K562 (cell line): Measurements from ENCODE around the gene BRME1. TPM values are rescaled to one million over a fixed set of nuclear protein-coding genes. Genes with fewer than 3 reads are reported as not detected.
A peak's percentile ranks its signal among the peaks of the same experiment; 100 is the strongest.

ENCODE experiments used
- ATAC-seq: fragments of 200-7000 bp; cut with Tn5 transposase; 3 replicates; pipeline ENCODE4 v1.9.1; 2020; ENCODE audit warnings: moderate library complexity
- BruUV-seq: library from RNA; stranded (reverse); fragments of 400-500 nt; replicated peaks from 2 replicates; lab custom pipeline; 2021; lab: Mats Ljungman, UMichigan
- CTCF ChIA-PET: fragments of 300-600 bp; formaldehyde crosslinking; extraction: SDS; loops from one replicate; lab custom pipeline; 2021; ENCODE audit warnings: low intra/inter-chr PET ratio; lab: Yijun Ruan, JAX
- POLR2A ChIA-PET: fragments of 300-600, 350-650 bp; sonication (Branson Sonifier 250); formaldehyde crosslinking; extraction: SDS; loops from one replicate; lab custom pipeline; 2021; ENCODE audit warnings: antibody characterized with exemption, inconsistent platforms; lab: Yijun Ruan, JAX
- DNase-seq, 4 experiments: peaks; one replicate each; pipeline versions ENCODE4 v3.0.0 to v3.0.0-alpha.2; 2011 to 2018; ENCODE audit warnings: low spot score in 3 of 4, mixed read lengths in 3 of 4; ENCODE audit errors: extremely low read depth in 1 of 4
- FAIRE-seq: peaks from 2 replicates; lab custom pipeline; 2011; peaks lifted over from hg19 to GRCh38; lab: Jason Lieb, UNC
- H2AFZ ChIP-seq: 2 replicates; pipeline ENCODE4 v1.6.0; 2011; ENCODE audit warnings: low read depth, low read length, control low read depth, inconsistent platforms
- H3K27ac ChIP-seq: fragments of 200-600 bp; 3 replicates; pipeline ENCODE4 v1.8.0; 2011; ENCODE audit warnings: low read depth, mild to moderate bottlenecking, control low read depth, inconsistent platforms, low read length, moderate library complexity, mixed read lengths; ENCODE audit errors: extremely low read depth
- H3K27me3 ChIP-seq, 2 experiments: fragments of 300-600 bp in 1 of 2; 2 replicates in 1 of 2; 3 replicates in 1 of 2; pipeline versions ENCODE4 v1.6.0 to v1.8.0; 2011; ENCODE audit warnings: inconsistent platforms in 2 of 2, low read length in 2 of 2, mild to moderate bottlenecking in 1 of 2, mixed read lengths in 1 of 2, moderate library complexity in 1 of 2; ENCODE audit not compliant: control insufficient read depth in 2 of 2, insufficient read depth in 2 of 2
- H3K36me3 ChIP-seq: fragments of 300-600 bp; 3 replicates; pipeline ENCODE4 v1.8.0; 2011; ENCODE audit warnings: mild to moderate bottlenecking, low read length, inconsistent platforms; ENCODE audit not compliant: control insufficient read depth, insufficient read depth
- H3K4me1 ChIP-seq, 2 experiments: fragments of 200-600 bp in 1 of 2; replicated peaks in 1 of 2; 2 replicates in 1 of 2; 3 replicates in 1 of 2; pipeline versions ENCODE4 v1.5.1 to v1.8.0; 2011; ENCODE audit warnings: inconsistent platforms in 2 of 2, low read length in 2 of 2, mild to moderate bottlenecking in 1 of 2, mixed read lengths in 1 of 2, moderate library complexity in 1 of 2; ENCODE audit not compliant: control insufficient read depth in 2 of 2, insufficient read depth in 2 of 2
- H3K4me2 ChIP-seq: 2 replicates; pipeline ENCODE4 v1.6.1; 2011; ENCODE audit warnings: low read length, control low read depth, inconsistent platforms, mixed read lengths; ENCODE audit not compliant: insufficient read depth
- H3K4me3 ChIP-seq: fragments of 200-600 bp; sonication (generic), shearing (Covaris generic); 2 replicates; pipeline ENCODE4 v1.5.1; 2016; ENCODE audit warnings: control low read depth, inconsistent platforms
- H3K79me2 ChIP-seq: fragments of 200-600 bp; 3 replicates; pipeline ENCODE4 v1.8.0; 2011; ENCODE audit warnings: low read length, inconsistent platforms; ENCODE audit not compliant: control insufficient read depth, insufficient read depth
- H3K9ac ChIP-seq, 2 experiments: 2 replicates each; pipeline versions ENCODE4 v1.6.0 to v1.6.1; 2011; ENCODE audit warnings: low read depth in 2 of 2, low read length in 2 of 2, control low read depth in 1 of 2, inconsistent platforms in 1 of 2, mild to moderate bottlenecking in 1 of 2, mixed read lengths in 1 of 2; ENCODE audit not compliant: insufficient read depth in 1 of 2
- H3K9me1 ChIP-seq: one replicate; pipeline ENCODE4 v1.6.0; 2011; ENCODE audit warnings: inconsistent platforms, mild to moderate bottlenecking, low read length, moderate library complexity; ENCODE audit not compliant: control insufficient read depth, insufficient read depth
- H3K9me3 ChIP-seq: replicated peaks from 2 replicates; pipeline ENCODE4 v1.5.1; 2011; ENCODE audit warnings: low read depth, low read length, inconsistent platforms; ENCODE audit not compliant: control insufficient read depth, insufficient read depth
- H4K20me1 ChIP-seq: replicated peaks from 2 replicates; pipeline ENCODE4 v1.6.1; 2011; ENCODE audit warnings: low read length, inconsistent platforms, mixed read lengths; ENCODE audit not compliant: control insufficient read depth, insufficient read depth
- RERE ChIP-seq: sonication (generic); formaldehyde crosslinking; IDR thresholded peaks from 2 replicates; pipeline ENCODE4 v1.8.0; 2023; ENCODE audit warnings: missing genetic modification reagents, mild to moderate bottlenecking, borderline replicate concordance
- ZBTB2 ChIP-seq: fragments of 450-650 bp; IDR thresholded peaks from 2 replicates; pipeline ENCODE4 v1.6.1; 2016; ENCODE audit warnings: antibody characterized with exemption
- WGBS: fragments of 100-300 bp; shearing (Covaris generic); methylation state at CpG from one replicate; pipeline ENCODE4 v1.1.6; 2016; ENCODE audit warnings: low coverage, mixed read lengths; ENCODE audit not compliant: insufficient coverage; ENCODE audit errors: missing lambda C conversion rate; 5-methylcytosine and 5-hydroxymethylcytosine counted together
- in situ Hi-C: fragments of 300-500 bp; cut with MboI; formaldehyde crosslinking; loops from 4 replicates; pipeline ENCODE4 v1.15.0; 2018; ENCODE audit warnings: inconsistent platforms, mixed read lengths
- intact Hi-C: fragments of 100-400 bp; cut with micrococcal nuclease; formaldehyde crosslinking; loops from 2 replicates; pipeline ENCODE4 v1.14.2; 2022
- polyA plus RNA-seq, 8 experiments: library from polyadenylated mRNA; depleted of rRNA in 4 of 8; stranded (reverse) in 5 of 8; unstranded in 3 of 8; fragments of >200 nt; fragmentation: Nextera tagmentation in 2 of 8; fragmentation: Illumina TruSeq in 1 of 8; extraction: Ambion mirVana in 2 of 8; extraction: Trizol in 1 of 8; gene quantifications; 2 replicates each; pipeline versions ENCODE4 v1.2.1 to v1.2.3, GENCODE V29; 2011 to 2014; ENCODE audit warnings: inconsistent platforms in 1 of 8, missing spikeins in 1 of 8
- total RNA-seq, 7 experiments: library from RNA; depleted of rRNA in 6 of 7; stranded (reverse); fragments of >200 nt in 6 of 7; fragmentation: Illumina TruSeq in 2 of 7; extraction: Trizol in 2 of 7; gene quantifications; 2 replicates each; pipeline versions ENCODE4 v1.2.1 to v1.2.3, GENCODE V29; 2011 to 2021; ENCODE audit warnings: low replicate concordance in 1 of 7

BRME1 gene
- total and polyA plus RNA-seq, 9 of the 15 experiments (the other 6 are each of a cell fraction or from before 2014, with no cell fraction given), result 0.75 to 6.1 (median 3.6) TPM

- in situ Hi-C loops, result loop anchor here (10.0 kb wide), 1 partner anchor 569 kb away; no protein-coding TSS in a partner anchor
- H3K4me1 ChIP-seq, result peaks cover 48 to 93% of the 10 kb centered on the region in 2 experiments
- no peaks in the 10 kb centered on the region for H3K9me1 ChIP-seq
- peak overlapping the region; percentile 77 for H3K4me2 ChIP-seq
- intact Hi-C loops, result no loop called here
- H3K79me2 ChIP-seq, result peaks cover 47% of the 10 kb centered on the region
- H3K9me3 ChIP-seq, result no peaks in the 10 kb centered on the region
- peak overlapping the region; percentile 97 for H3K27ac ChIP-seq
- no TSS peak for BruUV-seq
- CTCF ChIA-PET, result no interaction called here
- DNase-seq (no peak), ATAC-seq (no peak), FAIRE-seq (no peak)
- H3K4me3 ChIP-seq, result peak overlapping the region; percentile 72
- H4K20me1 ChIP-seq, result 0 out of 2 replicates have a peak, but pooled peaks cover 3% of the 10 kb centered on the region
- H2AFZ ChIP-seq, result peak overlapping the region; percentile 94
- WGBS, result 43% methylated on average over 19 of the region's 24 CpGs
- H3K27me3 ChIP-seq, result no peaks in the 10 kb centered on the region
- POLR2A ChIA-PET, result no interaction called here
- H3K9ac ChIP-seq, result peak overlapping the region; percentile 91 to 98
- no peaks in the 10 kb centered on the region; the same call in 2 of the 3 replicates for H3K36me3 ChIP-seq
- 0 out of 2 replicates have a peak, but pooled peaks have one; percentile 16 for TF ChIP-seq ZBTB2
- no peak for TF ChIP-seq RERE (CRISPR knock-in tag)
Measured at GRCh38 chr19:13843104-13843921, 62.6 kb downstream of the BRME1 start.
